ENCODE data around the gene ZNF536. TPM values are rescaled to one million over a fixed set of nuclear protein-coding genes. Genes with fewer than 3 reads are reported as not detected.
"Not testable (repeated sequence)": the region's sequence is repeated elsewhere in the genome, so short reads cannot be mapped to it uniquely, and the experiment has no call there.

ZNF536 gene
- polyA plus RNA-seq, 1 of the 3 experiments (the other 2 are of a cell fraction): 0.41 TPM

DNA sequence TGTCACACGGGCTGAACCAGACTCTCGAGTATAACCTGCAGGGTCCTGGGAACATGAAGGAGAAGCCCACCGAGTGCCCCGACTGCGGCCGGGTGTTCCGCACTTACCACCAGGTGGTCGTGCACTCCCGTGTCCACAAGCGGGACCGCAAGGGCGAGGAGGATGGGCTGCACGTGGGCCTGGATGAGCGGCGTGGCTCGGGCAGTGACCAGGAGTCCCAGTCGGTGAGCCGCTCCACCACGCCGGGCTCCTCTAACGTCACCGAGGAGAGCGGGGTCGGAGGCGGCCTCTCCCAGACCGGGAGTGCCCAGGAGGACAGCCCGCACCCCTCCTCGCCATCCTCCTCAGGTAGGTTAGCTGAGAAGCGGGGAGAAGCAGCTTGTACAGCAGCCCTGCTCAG is 73.2 kb downstream of the ZNF536 start:
- H3K9me2 ChIP-seq: no peaks in the 10 kb centered on the region
- TF ChIP-seq ELF1 (IDR thresholded peaks at IDR 0.05): no peak
- TF ChIP-seq, protein P1, sequence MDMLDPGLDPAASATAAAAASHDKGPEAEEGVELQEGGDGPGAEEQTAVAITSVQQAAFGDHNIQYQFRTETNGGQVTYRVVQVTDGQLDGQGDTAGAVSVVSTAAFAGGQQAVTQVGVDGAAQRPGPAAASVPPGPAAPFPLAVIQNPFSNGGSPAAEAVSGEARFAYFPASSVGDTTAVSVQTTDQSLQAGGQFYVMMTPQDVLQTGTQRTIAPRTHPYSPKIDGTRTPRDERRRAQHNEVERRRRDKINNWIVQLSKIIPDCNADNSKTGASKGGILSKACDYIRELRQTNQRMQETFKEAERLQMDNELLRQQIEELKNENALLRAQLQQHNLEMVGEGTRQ (IDR thresholded peaks at IDR 0.05; ENCODE audit: borderline replicate concordance, low read depth, low read length): no peak
- no peak for TF ChIP-seq RAD21 (IDR thresholded peaks at IDR 0.05; ENCODE audit: low read length)
- TF ChIP-seq TEAD4 (IDR thresholded peaks at IDR 0.05; ENCODE audit: borderline replicate concordance, insufficient read depth): no peak
- no peak for TF ChIP-seq SMC3 (IDR thresholded peaks at IDR 0.05; ENCODE audit: low read depth, low read length)
- TF ChIP-seq, protein P2, sequence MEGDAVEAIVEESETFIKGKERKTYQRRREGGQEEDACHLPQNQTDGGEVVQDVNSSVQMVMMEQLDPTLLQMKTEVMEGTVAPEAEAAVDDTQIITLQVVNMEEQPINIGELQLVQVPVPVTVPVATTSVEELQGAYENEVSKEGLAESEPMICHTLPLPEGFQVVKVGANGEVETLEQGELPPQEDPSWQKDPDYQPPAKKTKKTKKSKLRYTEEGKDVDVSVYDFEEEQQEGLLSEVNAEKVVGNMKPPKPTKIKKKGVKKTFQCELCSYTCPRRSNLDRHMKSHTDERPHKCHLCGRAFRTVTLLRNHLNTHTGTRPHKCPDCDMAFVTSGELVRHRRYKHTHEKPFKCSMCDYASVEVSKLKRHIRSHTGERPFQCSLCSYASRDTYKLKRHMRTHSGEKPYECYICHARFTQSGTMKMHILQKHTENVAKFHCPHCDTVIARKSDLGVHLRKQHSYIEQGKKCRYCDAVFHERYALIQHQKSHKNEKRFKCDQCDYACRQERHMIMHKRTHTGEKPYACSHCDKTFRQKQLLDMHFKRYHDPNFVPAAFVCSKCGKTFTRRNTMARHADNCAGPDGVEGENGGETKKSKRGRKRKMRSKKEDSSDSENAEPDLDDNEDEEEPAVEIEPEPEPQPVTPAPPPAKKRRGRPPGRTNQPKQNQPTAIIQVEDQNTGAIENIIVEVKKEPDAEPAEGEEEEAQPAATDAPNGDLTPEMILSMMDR (IDR thresholded peaks at IDR 0.05): no peak
- TF ChIP-seq GATA2 (CRISPR knock-in tag; IDR thresholded peaks at IDR 0.05): no peak
- no peak for TF ChIP-seq MXI1 (IDR thresholded peaks at IDR 0.05; ENCODE audit: low read depth, low read length)
- TF ChIP-seq CHD2 (IDR thresholded peaks at IDR 0.05; ENCODE audit: low read length, partially characterized antibody): no peak
- no peak for TF ChIP-seq MEF2A (IDR thresholded peaks at IDR 0.05; ENCODE audit: borderline replicate concordance, low read depth)
- no peaks in the 10 kb centered on the region for H3F3A ChIP-seq (replicated peaks; ENCODE audit: insufficient read depth)
- POLR2A ChIA-PET: no interaction called here
- H3K27me3 ChIP-seq (ENCODE audit: insufficient read depth): no peaks in the 10 kb centered on the region
- no peak overlapping the region for H3K9ac ChIP-seq
- no peak overlapping the region for H3K27ac ChIP-seq (ENCODE audit: low read depth in 2 of 2, low read length in 1 of 2)
- H3K4me2 ChIP-seq: no peak overlapping the region
- H3K4me3 ChIP-seq (ENCODE audit: low read depth in 2 of 2, low read length in 1 of 2): no peak overlapping the region
- H2AFZ ChIP-seq (ENCODE audit: low read depth): no peak overlapping the region
- H4K20me1 ChIP-seq (ENCODE audit: insufficient read depth): no peaks in the 10 kb centered on the region
- CTCF ChIA-PET: no interaction called here
- no peaks in the 10 kb centered on the region for H3K9me3 ChIP-seq
- no peak for DNase-seq
- H3K36me3 ChIP-seq (replicated peaks in 1 of 2; ENCODE audit: control insufficient read depth in 1 of 2, insufficient read depth in 2 of 2, low read length in 1 of 2): no peaks in the 10 kb centered on the region
- peaks cover 12 to 16% of the 10 kb centered on the region in 2 experiments; a peak in 3 of 4 replicates for H3K4me1 ChIP-seq (ENCODE audit: control insufficient read depth in 1 of 2, insufficient read depth in 2 of 2, low read depth in 1 of 2, low read length in 1 of 2)
- no peaks in the 10 kb centered on the region for H3K79me2 ChIP-seq (ENCODE audit: insufficient read depth)
- 75% methylated on average over 23 of the region's 29 CpGs for WGBS (ENCODE audit: low lambda C conversion rate)

DNA sequence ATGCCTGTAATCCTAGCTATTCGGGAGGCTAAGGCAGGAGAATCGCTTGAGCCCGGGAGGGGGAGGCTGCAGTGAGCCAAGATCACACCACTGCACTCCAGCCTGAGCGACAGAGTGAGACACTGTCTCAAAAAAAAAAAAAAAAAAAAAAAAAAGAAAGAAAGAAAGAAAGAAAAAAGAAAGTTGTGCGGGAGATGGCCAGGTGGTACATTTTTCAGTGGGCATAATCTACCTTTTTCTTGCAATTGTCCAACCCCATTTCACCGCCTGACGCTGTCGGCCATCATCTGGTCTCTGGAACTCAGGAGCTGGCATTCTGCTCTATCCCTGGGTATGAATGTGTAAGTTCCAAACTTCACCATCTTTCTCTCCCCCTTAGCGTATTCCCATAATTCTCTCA is 73.9 kb downstream of the ZNF536 start:
- H3K27ac ChIP-seq (ENCODE audit: low read depth in 2 of 2, low read length in 1 of 2); H3K9ac ChIP-seq; H3K9me3 ChIP-seq; H3K4me3 ChIP-seq (ENCODE audit: low read depth in 2 of 2, low read length in 1 of 2); DNase-seq; H3K9me2 ChIP-seq; CTCF ChIA-PET; POLR2A ChIA-PET; H3K27me3 ChIP-seq (ENCODE audit: insufficient read depth); H2AFZ ChIP-seq (ENCODE audit: low read depth); H3K79me2 ChIP-seq (ENCODE audit: insufficient read depth); H3F3A ChIP-seq (replicated peaks; ENCODE audit: insufficient read depth); H3K4me2 ChIP-seq; H3K36me3 ChIP-seq (replicated peaks in 1 of 2; ENCODE audit: control insufficient read depth in 1 of 2, insufficient read depth in 2 of 2, low read length in 1 of 2); H4K20me1 ChIP-seq (ENCODE audit: insufficient read depth): not testable (repeated sequence)
- 69% methylated on average over 9 of the region's 9 CpGs for WGBS (ENCODE audit: low lambda C conversion rate)
- peaks cover 12 to 16% of the 10 kb centered on the region in 2 experiments; a peak in 3 of 4 replicates for H3K4me1 ChIP-seq (ENCODE audit: control insufficient read depth in 1 of 2, insufficient read depth in 2 of 2, low read depth in 1 of 2, low read length in 1 of 2)
